22Rv1 (cell line): ENCODE measurements around the gene BRD4.

Experiments used
- ZFX ChIP-seq: fragments of 450-650 bp; IDR thresholded peaks from 2 replicates; pipeline ENCODE4 v1.6.1; 2017; ENCODE audit warnings: antibody characterized with exemption, borderline replicate concordance
- TF ChIP-seq, protein P1 (sequence below): fragments of 450-650 bp; IDR thresholded peaks from 2 replicates; pipeline ENCODE4 v1.5.1; 2017; ENCODE audit warnings: mild to moderate bottlenecking

- TF ChIP-seq, protein P1, sequence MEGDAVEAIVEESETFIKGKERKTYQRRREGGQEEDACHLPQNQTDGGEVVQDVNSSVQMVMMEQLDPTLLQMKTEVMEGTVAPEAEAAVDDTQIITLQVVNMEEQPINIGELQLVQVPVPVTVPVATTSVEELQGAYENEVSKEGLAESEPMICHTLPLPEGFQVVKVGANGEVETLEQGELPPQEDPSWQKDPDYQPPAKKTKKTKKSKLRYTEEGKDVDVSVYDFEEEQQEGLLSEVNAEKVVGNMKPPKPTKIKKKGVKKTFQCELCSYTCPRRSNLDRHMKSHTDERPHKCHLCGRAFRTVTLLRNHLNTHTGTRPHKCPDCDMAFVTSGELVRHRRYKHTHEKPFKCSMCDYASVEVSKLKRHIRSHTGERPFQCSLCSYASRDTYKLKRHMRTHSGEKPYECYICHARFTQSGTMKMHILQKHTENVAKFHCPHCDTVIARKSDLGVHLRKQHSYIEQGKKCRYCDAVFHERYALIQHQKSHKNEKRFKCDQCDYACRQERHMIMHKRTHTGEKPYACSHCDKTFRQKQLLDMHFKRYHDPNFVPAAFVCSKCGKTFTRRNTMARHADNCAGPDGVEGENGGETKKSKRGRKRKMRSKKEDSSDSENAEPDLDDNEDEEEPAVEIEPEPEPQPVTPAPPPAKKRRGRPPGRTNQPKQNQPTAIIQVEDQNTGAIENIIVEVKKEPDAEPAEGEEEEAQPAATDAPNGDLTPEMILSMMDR, result no peak
- no peak for TF ChIP-seq ZFX
These were observed 4.0 kb downstream of the BRD4 start for GRCh38 chr19:15328312-15328711.
